Measurements from ENCODE around the gene TES. TPM values are rescaled to one million over a fixed set of nuclear protein-coding genes. Genes with fewer than 3 reads are reported as not detected.

Gene TES
- total and polyA plus RNA-seq, 2 of the 8 experiments (the other 6 are each of a cell fraction or from before 2014, with no cell fraction given): 18.2 to 36.3 TPM

GRCh38 chr7:116306409-116307048 lies 96.2 kb downstream of the TES start:
- Histone ChIP-seq H3K9me3 (ENCODE audit: insufficient read depth in 2 of 2, low read depth in 1 of 2, low read length in 1 of 2) (no peaks in the 10 kb centered on the region), H3K27ac (ENCODE audit: low read depth, low read length) (no peak overlapping the region), H3K23ac (ENCODE audit: insufficient read length) (no peak overlapping the region), H3K14ac (ENCODE audit: insufficient read length) (no peak overlapping the region), H4K91ac (replicated peaks; ENCODE audit: insufficient read length, low read length) (no peak overlapping the region), H3K23me2 (ENCODE audit: low read depth, low read length) (no peaks in the 10 kb centered on the region), H3K79me2 (ENCODE audit: control insufficient read depth in 1 of 2, insufficient read depth in 2 of 2, low read length in 2 of 2) (no peaks in the 10 kb centered on the region), H4K5ac (ENCODE audit: insufficient read length, low read depth, low read length) (no peak overlapping the region), H3K27me3 (replicated peaks in 1 of 4; ENCODE audit: control insufficient read depth in 3 of 4, extremely low read depth in 1 of 4, insufficient read depth in 3 of 4, low read length in 3 of 4) (no peaks in the 10 kb centered on the region), H3K18ac (ENCODE audit: extremely low read depth, low read length) (no peak overlapping the region), H3K56ac (replicated peaks; ENCODE audit: insufficient read length, low read depth, low read length) (no peak overlapping the region), H3K36me3 (ENCODE audit: control insufficient read depth in 2 of 4, insufficient read depth in 4 of 4, low read length in 3 of 4) (no peaks in the 10 kb centered on the region), H3K79me1 (ENCODE audit: low read depth, low read length) (no peaks in the 10 kb centered on the region), H2BK20ac (ENCODE audit: low read length) (no peak overlapping the region), H2AK5ac (ENCODE audit: low read depth, low read length) (no peak overlapping the region), H2BK15ac (ENCODE audit: low read length) (no peak overlapping the region), H3K4me2 (ENCODE audit: insufficient read depth in 1 of 2, low read depth in 2 of 2, low read length in 2 of 2) (no peak overlapping the region), H2BK12ac (ENCODE audit: low read depth, low read length) (no peak overlapping the region), H3K4ac (replicated peaks; ENCODE audit: insufficient read length, low read depth, low read length) (no peak overlapping the region), H3K4me1 (replicated peaks in 1 of 4; ENCODE audit: control insufficient read depth in 3 of 4, insufficient read depth in 4 of 4, low read length in 3 of 4) (no peaks in the 10 kb centered on the region), H4K8ac (ENCODE audit: extremely low read depth, insufficient read depth, low read length) (no peak overlapping the region), H4K20me1 (replicated peaks in 1 of 2; ENCODE audit: control insufficient read depth in 1 of 2, insufficient read depth in 2 of 2, low read length in 2 of 2) (no peaks in the 10 kb centered on the region), H3K4me3 (ENCODE audit: extremely low read depth in 1 of 4, insufficient read depth in 2 of 4, low read depth in 3 of 4, low read length in 4 of 4) (no peak overlapping the region), H2BK120ac (replicated peaks; ENCODE audit: low read depth, low read length) (no peak overlapping the region), H2BK5ac (ENCODE audit: low read depth, low read length) (no peak overlapping the region), H2AFZ (ENCODE audit: low read length) (0 out of 2 replicates have a peak overlapping the region, but pooled peaks have one; percentile 50), H3K9ac (replicated peaks in 1 of 4; ENCODE audit: extremely low read depth in 1 of 4, low read depth in 3 of 4, low read length in 3 of 4) (no peak overlapping the region)
- DNase-seq (ENCODE audit: low read depth in 1 of 2, low spot score in 2 of 2): no peak
- no peak for FAIRE-seq
- 93% methylated on average over 2 of the region's 2 CpGs; no CpG with 5 or more reads in 1 of the 2 experiments for WGBS, 2 experiments (ENCODE audit: extremely low coverage in 1 of 2, insufficient coverage in 1 of 2, insufficient read length in 1 of 2, insufficient replicate concordance in 2 of 2, low coverage in 1 of 2, low lambda C conversion rate in 2 of 2, missing lambda C conversion rate in 1 of 2)
- POLR2A ChIA-PET (ENCODE audit: partially characterized antibody): no interaction called here
- CTCF ChIA-PET (ENCODE audit: partially characterized antibody): interaction anchor here (0.6 kb wide), 1 partner anchor 145 kb away, joined by 3 read pairs; no protein-coding TSS in a partner anchor
- TF ChIP-seq EP300 (IDR thresholded peaks at IDR 0.05; ENCODE audit: borderline replicate concordance in 1 of 2, low read depth in 2 of 2, low read length in 2 of 2) (no peak), KDM1A (IDR thresholded peaks at IDR 0.05; ENCODE audit: borderline replicate concordance, low read length) (no peak), PHF8 (conservative IDR thresholded peaks at IDR 0.05; ENCODE audit: low read depth, low read length) (no peak), GTF2F1 (IDR thresholded peaks at IDR 0.05; ENCODE audit: borderline replicate concordance, low read depth, low read length) (no peak), CTBP2 (IDR thresholded peaks at IDR 0.05; ENCODE audit: borderline replicate concordance, insufficient read depth, insufficient read length, low read length) (no peak), CTCF (IDR thresholded peaks at IDR 0.05; ENCODE audit: control extremely low read depth in 1 of 3, insufficient read depth in 1 of 3, low read depth in 1 of 3, low read length in 3 of 3) (no peak), NRF1 (IDR thresholded peaks at IDR 0.05; ENCODE audit: low read depth, low read length) (no peak), RXRA (IDR thresholded peaks at IDR 0.05; ENCODE audit: insufficient read depth, low read depth, low read length) (no peak), JUND (IDR thresholded peaks at IDR 0.05; ENCODE audit: low read length) (no peak), POLR2AphosphoS5 (IDR thresholded peaks at IDR 0.05; ENCODE audit: low read depth, low read length) (no peak)
